Testis (tissue), 2 donors: ENCODE results near the gene SLC16A10.

Experiments
- CTCF ChIP-seq, 3 experiments: fragments of 450-650 bp in 2 of 3; fragments of 200-600 bp in 1 of 3; sonication (generic) in 1 of 3; IDR thresholded peaks; one replicate each; pipeline ENCODE4 v1.5.1; 2016 to 2019; ENCODE audit warnings: antibody characterized with exemption in 3 of 3, mild to moderate bottlenecking in 2 of 3, moderate library complexity in 1 of 3
- POLR2A ChIP-seq: fragments of 450-650 bp; IDR thresholded peaks from one replicate; pipeline ENCODE4 v1.6.1; 2017; ENCODE audit warnings: antibody characterized with exemption, mild to moderate bottlenecking, moderate library complexity

- no peak for TF ChIP-seq POLR2A
- TF ChIP-seq CTCF (IDR thresholded peaks at IDR 0.05) = no peak
Observed at GRCh38 chr6:111237852-111238251, 150.5 kb downstream of the SLC16A10 start.
